ENCODE data around the gene STMP1. TPM values are rescaled to one million over a fixed set of nuclear protein-coding genes. Genes with fewer than 3 reads are reported as not detected.

Gene STMP1
- total RNA-seq, 1 experiment from 2014 or later: 26.1 TPM

GRCh38 chr7:135682191-135682590, 19.9 kb downstream of the STMP1 start:
- TF ChIP-seq E2F5 (CRISPR knock-in tag; IDR thresholded peaks at IDR 0.05): no peak
- no peak for DNase-seq (ENCODE audit: low spot score)
- CTCF ChIA-PET: interaction anchor here (1.1 to 2.8 kb wide), 9 partner anchors 9 to 408 kb away, joined by 3 to 23 read pairs (median 7); partner anchors contain the start of gene SLC13A4
- Mint-ChIP-seq H3K4me3 (no peak overlapping the region), H3K36me3 (no peaks in the 10 kb centered on the region; the same call in none of the 2 replicates), H3K9me3 (no peaks in the 10 kb centered on the region), H3K4me1 (peaks cover 13% of the 10 kb centered on the region), H3K27ac (no peak overlapping the region), H3K27me3 (ENCODE audit: low read depth) (no peaks in the 10 kb centered on the region)
- ATAC-seq: no peak
- POLR2A ChIA-PET: interaction anchor here (0.6 to 1.4 kb wide), 2 partner anchors 20 to 23 kb away, joined by 3 read pairs; partner anchors contain the start of gene STMP1

GRCh38 chr7:135683609-135684008, 21.3 kb downstream of the STMP1 start:
- TF ChIP-seq ZNF423 (CRISPR knock-in tag; IDR thresholded peaks at IDR 0.05) (no peak), ATF3 (CRISPR knock-in tag; conservative IDR thresholded peaks at IDR 0.05) (no peak), AR (CRISPR knock-in tag; IDR thresholded peaks at IDR 0.05) (no peak)
- no peaks in the 10 kb centered on the region for H3K27me3 Mint-ChIP-seq (ENCODE audit: low read depth)
- ChIA-PET CTCF (interaction anchor here (1.0 to 2.8 kb wide), 5 partner anchors 11 to 409 kb away, joined by 3 to 13 read pairs (median 7); partner anchors contain the start of gene SLC13A4), POLR2A (no interaction called here)
- H3K4me3 Mint-ChIP-seq: no peak overlapping the region
- H3K9me3 Mint-ChIP-seq: no peaks in the 10 kb centered on the region
- H3K4me1 Mint-ChIP-seq: peaks cover 13% of the 10 kb centered on the region
- no peaks in the 10 kb centered on the region; the same call in none of the 2 replicates for H3K36me3 Mint-ChIP-seq
- DNase-seq (ENCODE audit: low spot score) (no peak), ATAC-seq (no peak)
- no peak overlapping the region for H3K27ac Mint-ChIP-seq

GRCh38 chr7:135684136-135684535, 21.8 kb downstream of the STMP1 start:
- Mint-ChIP-seq H3K27ac (no peak overlapping the region), H3K4me1 (peaks cover 13% of the 10 kb centered on the region), H3K36me3 (peaks cover 2% of the 10 kb centered on the region), H3K27me3 (ENCODE audit: low read depth) (no peaks in the 10 kb centered on the region), H3K9me3 (no peaks in the 10 kb centered on the region), H3K4me3 (no peak overlapping the region)
- CTCF ChIA-PET: interaction anchor here (1.0 to 2.8 kb wide), 3 partner anchors 11 to 410 kb away, joined by 3 to 13 read pairs (median 7); no protein-coding TSS in a partner anchor
- TF ChIP-seq ATF1 (CRISPR knock-in tag; IDR thresholded peaks at IDR 0.05): no peak
- TF ChIP-seq CDX4 (CRISPR knock-in tag; IDR thresholded peaks at IDR 0.05; ENCODE audit: borderline replicate concordance): no peak
- no peak for TF ChIP-seq FOXP4 (CRISPR knock-in tag; IDR thresholded peaks at IDR 0.05)
- TF ChIP-seq PREB (CRISPR knock-in tag; IDR thresholded peaks at IDR 0.05; ENCODE audit: borderline replicate concordance): no peak
- no peak for DNase-seq (ENCODE audit: low spot score)
- POLR2A ChIA-PET: no interaction called here
- ATAC-seq: peak; percentile 41

GRCh38 chr7:135684699-135685098, 22.4 kb downstream of the STMP1 start:
- H3K4me1 Mint-ChIP-seq: peaks cover 13% of the 10 kb centered on the region
- DNase-seq (ENCODE audit: low spot score): no peak
- TF ChIP-seq IRF1 (CRISPR knock-in tag; IDR thresholded peaks at IDR 0.05) (no peak), ZNF532 (CRISPR knock-in tag; IDR thresholded peaks at IDR 0.05; ENCODE audit: borderline replicate concordance) (no peak)

More at GRCh38 chr7:135684699-135685098, 22.4 kb downstream of the STMP1 start:
- ChIA-PET CTCF (interaction anchor here (2.8 kb wide), 1 partner anchor 12 kb away, joined by 8 read pairs; no protein-coding TSS in a partner anchor), POLR2A (no interaction called here)
- no peaks in the 10 kb centered on the region for H3K9me3 Mint-ChIP-seq
- H3K27me3 Mint-ChIP-seq (ENCODE audit: low read depth): no peaks in the 10 kb centered on the region
- H3K36me3 Mint-ChIP-seq: peaks cover 4% of the 10 kb centered on the region
- no peak for ATAC-seq
- no peak overlapping the region for H3K27ac Mint-ChIP-seq
- H3K4me3 Mint-ChIP-seq: no peak overlapping the region

Data from WTC11 (cell line).